Lung (tissue), 12 donors: Measurements from ENCODE around the gene PHGDH. TPM values are rescaled to one million over a fixed set of nuclear protein-coding genes. Genes with fewer than 3 reads are reported as not detected.

Experiments used
- ATAC-seq: fragments of 200-7000 bp; cut with Tn5 transposase; one replicate; pipeline ENCODE4 v1.9.1; 2020; ENCODE audit warnings: moderate number of reproducible peaks; ENCODE audit not compliant: insufficient read depth, low FRiP score
- DNase-seq, 3 donors: peaks; one replicate each; pipeline ENCODE4 v3.0.0-alpha.2; 2013 to 2017
- H3K27ac ChIP-seq, 2 donors: one replicate each; pipeline ENCODE4 v1.5.1; 2013; ENCODE audit warnings: mild to moderate bottlenecking in 2 of 2, moderate library complexity in 2 of 2, control low read depth in 1 of 2, inconsistent platforms in 1 of 2, low read depth in 1 of 2, low read length in 1 of 2
- H3K27me3 ChIP-seq, 3 donors: one replicate each; pipeline ENCODE4 v1.5.1; 2013; ENCODE audit warnings: low read length in 2 of 3; ENCODE audit not compliant: control insufficient read depth in 3 of 3, insufficient read depth in 3 of 3
- H3K36me3 ChIP-seq, 4 donors: one replicate each; pipeline ENCODE4 v1.5.1; 2013; ENCODE audit warnings: low read length in 4 of 4, mild to moderate bottlenecking in 1 of 4, moderate library complexity in 1 of 4; ENCODE audit not compliant: control insufficient read depth in 4 of 4, insufficient read depth in 4 of 4
- H3K4me1 ChIP-seq, 5 donors: one replicate each; pipeline ENCODE4 v1.5.1; 2013; ENCODE audit warnings: low read length in 5 of 5, mild to moderate bottlenecking in 2 of 5, moderate library complexity in 1 of 5; ENCODE audit not compliant: control insufficient read depth in 5 of 5, insufficient read depth in 5 of 5
- H3K4me3 ChIP-seq: one replicate; pipeline ENCODE4 v1.5.1; 2013; ENCODE audit warnings: mild to moderate bottlenecking, control low read depth, moderate library complexity
- H3K9ac ChIP-seq, 2 donors: one replicate each; pipeline ENCODE4 v1.5.1; 2013; ENCODE audit warnings: low read length in 2 of 2, control low read depth in 1 of 2; ENCODE audit not compliant: insufficient read depth in 1 of 2
- H3K9me3 ChIP-seq, 4 donors: one replicate each; pipeline ENCODE4 v1.5.1; 2013; ENCODE audit warnings: low read length in 3 of 4, mild to moderate bottlenecking in 1 of 4, moderate library complexity in 1 of 4; ENCODE audit not compliant: control insufficient read depth in 4 of 4, insufficient read depth in 3 of 4
- CTCF ChIP-seq: IDR thresholded peaks from 2 replicates; pipeline ENCODE4 v1.5.1; 2012; ENCODE audit warnings: mild to moderate bottlenecking; ENCODE audit errors: control extremely low read depth, extremely low read depth
- WGBS, 2 donors: extraction: QIAGEN DNeasy Blood & Tissue Kit; methylation state at CpG; one replicate each; pipeline ENCODE4 v1.1.7; 2013; 5-methylcytosine and 5-hydroxymethylcytosine counted together
- polyA plus RNA-seq, 2 donors: library from polyadenylated mRNA; stranded (reverse); fragments of 200-250 nt; gene quantifications; one replicate each; pipeline ENCODE4 v1.2.1, GENCODE V29; 2013
- total RNA-seq, 2 donors: library from RNA; depleted of rRNA in 1 of 2; stranded (reverse); fragments of >200 nt in 1 of 2; gene quantifications; one replicate each; pipeline ENCODE4 v1.2.1, GENCODE V29; 2014 to 2021
- donor health status: control.
- donor health status: control.
- donor health status: Bipolar disorder and iron deficiency.
- donor health status: healthy.
- donor health status: DM: yes; HTN: yes; CAD: no.

The PHGDH gene
- total and polyA plus RNA-seq, 4 donors = 28.8 to 133 (median 34.2) TPM

- DNase-seq = peak in 2 of 3 donors; percentile 15 to 78
- no peak overlapping the region for H3K9ac ChIP-seq
- no peak for TF ChIP-seq CTCF
Measured at GRCh38 chr1:119674835-119675289, 36.9 kb upstream of the PHGDH start.

GRCh38 chr1:119675349-119676345 is 36.1 kb upstream of the PHGDH start:
- Histone ChIP-seq H3K4me1 (peaks cover 0 to 20% (median 4%) of the 10 kb centered on the region in 5 donors), H3K4me3 (no peak overlapping the region), H3K27ac (peak overlapping the region in 1 of 2 donors; percentile 56), H3K36me3 (no peaks in the 10 kb centered on the region), H3K27me3 (no peaks in the 10 kb centered on the region), H3K9ac (peak overlapping the region in 1 of 2 donors; percentile 66), H3K9me3 (no peaks in the 10 kb centered on the region)
- DNase-seq (peak; percentile 88 to 96 (median 95)), ATAC-seq (peak; percentile 73)
- WGBS, 2 donors = 11 to 16% methylated on average over 16 of the region's 16 CpGs
- peak; percentile 63 for TF ChIP-seq CTCF

More at GRCh38 chr1:119674835-119675289, 36.9 kb upstream of the PHGDH start:
- no peaks in the 10 kb centered on the region for H3K9me3 ChIP-seq
- ATAC-seq = peak; percentile 59
- 25 to 69% methylated on average over 6 of the region's 6 CpGs for WGBS, 2 donors
- no peak overlapping the region for H3K4me3 ChIP-seq
- no peaks in the 10 kb centered on the region for H3K27me3 ChIP-seq
- H3K4me1 ChIP-seq = peaks cover 0 to 20% (median 4%) of the 10 kb centered on the region in 5 donors
- no peak overlapping the region for H3K27ac ChIP-seq
- no peaks in the 10 kb centered on the region for H3K36me3 ChIP-seq

- no peak for TF ChIP-seq CTCF
- DNase-seq (peak; percentile 59 to 93 (median 87)), ATAC-seq (peak; percentile 8)
- no peaks in the 10 kb centered on the region for H3K36me3 ChIP-seq
- no peaks in the 10 kb centered on the region for H3K9me3 ChIP-seq
- H3K27me3 ChIP-seq = no peaks in the 10 kb centered on the region
- 75 to 79% methylated on average over 8 of the region's 8 CpGs for WGBS, 2 donors
- peaks cover 0 to 20% (median 4%) of the 10 kb centered on the region in 5 donors for H3K4me1 ChIP-seq
- no peak overlapping the region for H3K9ac ChIP-seq
- H3K4me3 ChIP-seq = no peak overlapping the region
- peak overlapping the region in 1 of 2 donors; percentile 45 for H3K27ac ChIP-seq
Measured at GRCh38 chr1:119676571-119677206, 35.0 kb upstream of the PHGDH start.
